Measurements from ENCODE around the gene TLR6.

DNA sequence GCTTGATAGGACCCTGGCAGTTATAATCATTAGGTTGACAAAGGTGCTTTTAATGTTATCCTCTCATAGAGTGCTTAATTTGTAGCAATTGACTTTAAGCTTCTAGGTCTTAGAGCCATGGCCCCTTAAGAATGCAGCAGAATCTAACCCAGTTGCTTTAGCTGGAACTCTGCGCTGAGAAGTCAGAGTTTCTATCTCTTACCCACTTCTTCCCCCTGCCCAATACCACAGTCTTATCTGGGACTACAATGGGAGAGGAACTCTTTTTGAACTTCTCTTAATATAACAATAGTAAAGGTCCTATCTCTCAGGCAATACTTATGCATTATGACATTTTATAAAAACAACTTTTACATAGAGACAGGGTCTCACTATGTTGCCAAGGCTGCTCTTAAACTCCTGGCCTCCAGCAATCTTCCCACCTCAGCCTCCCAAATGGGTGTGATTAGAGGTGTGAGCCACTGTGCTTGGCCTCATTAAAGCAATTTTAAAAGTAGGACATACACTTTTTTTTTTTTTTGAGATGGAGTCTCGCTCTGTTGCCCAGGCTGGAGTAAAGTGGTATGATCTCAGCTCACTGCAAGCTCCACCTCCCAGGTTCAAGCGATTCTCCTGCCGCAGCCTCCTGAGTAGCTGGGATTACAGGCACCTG is 75.7 kb downstream of the TLR6 start:
- TF ChIP-seq CEBPB (IDR thresholded peaks at IDR 0.05; ENCODE audit: low read depth, low read length) (no peak), EP300 (IDR thresholded peaks at IDR 0.05; ENCODE audit: borderline replicate concordance in 1 of 2, low read depth in 2 of 2, low read length in 2 of 2) (no peak), SIN3A (conservative IDR thresholded peaks at IDR 0.05 in 1 of 2, IDR thresholded peaks at IDR 0.05 in 1 of 2; ENCODE audit: low read depth in 1 of 2, low read length in 2 of 2) (no peak), POLR2A (IDR thresholded peaks at IDR 0.05; ENCODE audit: control extremely low read depth in 1 of 2, low read depth in 2 of 2, low read length in 2 of 2) (no peak)
- TF ChIP-seq, protein P1, sequence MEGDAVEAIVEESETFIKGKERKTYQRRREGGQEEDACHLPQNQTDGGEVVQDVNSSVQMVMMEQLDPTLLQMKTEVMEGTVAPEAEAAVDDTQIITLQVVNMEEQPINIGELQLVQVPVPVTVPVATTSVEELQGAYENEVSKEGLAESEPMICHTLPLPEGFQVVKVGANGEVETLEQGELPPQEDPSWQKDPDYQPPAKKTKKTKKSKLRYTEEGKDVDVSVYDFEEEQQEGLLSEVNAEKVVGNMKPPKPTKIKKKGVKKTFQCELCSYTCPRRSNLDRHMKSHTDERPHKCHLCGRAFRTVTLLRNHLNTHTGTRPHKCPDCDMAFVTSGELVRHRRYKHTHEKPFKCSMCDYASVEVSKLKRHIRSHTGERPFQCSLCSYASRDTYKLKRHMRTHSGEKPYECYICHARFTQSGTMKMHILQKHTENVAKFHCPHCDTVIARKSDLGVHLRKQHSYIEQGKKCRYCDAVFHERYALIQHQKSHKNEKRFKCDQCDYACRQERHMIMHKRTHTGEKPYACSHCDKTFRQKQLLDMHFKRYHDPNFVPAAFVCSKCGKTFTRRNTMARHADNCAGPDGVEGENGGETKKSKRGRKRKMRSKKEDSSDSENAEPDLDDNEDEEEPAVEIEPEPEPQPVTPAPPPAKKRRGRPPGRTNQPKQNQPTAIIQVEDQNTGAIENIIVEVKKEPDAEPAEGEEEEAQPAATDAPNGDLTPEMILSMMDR (IDR thresholded peaks at IDR 0.05; ENCODE audit: control extremely low read depth in 1 of 3, insufficient read depth in 1 of 3, low read depth in 1 of 3, low read length in 3 of 3): no peak
- TF ChIP-seq, protein P2, sequence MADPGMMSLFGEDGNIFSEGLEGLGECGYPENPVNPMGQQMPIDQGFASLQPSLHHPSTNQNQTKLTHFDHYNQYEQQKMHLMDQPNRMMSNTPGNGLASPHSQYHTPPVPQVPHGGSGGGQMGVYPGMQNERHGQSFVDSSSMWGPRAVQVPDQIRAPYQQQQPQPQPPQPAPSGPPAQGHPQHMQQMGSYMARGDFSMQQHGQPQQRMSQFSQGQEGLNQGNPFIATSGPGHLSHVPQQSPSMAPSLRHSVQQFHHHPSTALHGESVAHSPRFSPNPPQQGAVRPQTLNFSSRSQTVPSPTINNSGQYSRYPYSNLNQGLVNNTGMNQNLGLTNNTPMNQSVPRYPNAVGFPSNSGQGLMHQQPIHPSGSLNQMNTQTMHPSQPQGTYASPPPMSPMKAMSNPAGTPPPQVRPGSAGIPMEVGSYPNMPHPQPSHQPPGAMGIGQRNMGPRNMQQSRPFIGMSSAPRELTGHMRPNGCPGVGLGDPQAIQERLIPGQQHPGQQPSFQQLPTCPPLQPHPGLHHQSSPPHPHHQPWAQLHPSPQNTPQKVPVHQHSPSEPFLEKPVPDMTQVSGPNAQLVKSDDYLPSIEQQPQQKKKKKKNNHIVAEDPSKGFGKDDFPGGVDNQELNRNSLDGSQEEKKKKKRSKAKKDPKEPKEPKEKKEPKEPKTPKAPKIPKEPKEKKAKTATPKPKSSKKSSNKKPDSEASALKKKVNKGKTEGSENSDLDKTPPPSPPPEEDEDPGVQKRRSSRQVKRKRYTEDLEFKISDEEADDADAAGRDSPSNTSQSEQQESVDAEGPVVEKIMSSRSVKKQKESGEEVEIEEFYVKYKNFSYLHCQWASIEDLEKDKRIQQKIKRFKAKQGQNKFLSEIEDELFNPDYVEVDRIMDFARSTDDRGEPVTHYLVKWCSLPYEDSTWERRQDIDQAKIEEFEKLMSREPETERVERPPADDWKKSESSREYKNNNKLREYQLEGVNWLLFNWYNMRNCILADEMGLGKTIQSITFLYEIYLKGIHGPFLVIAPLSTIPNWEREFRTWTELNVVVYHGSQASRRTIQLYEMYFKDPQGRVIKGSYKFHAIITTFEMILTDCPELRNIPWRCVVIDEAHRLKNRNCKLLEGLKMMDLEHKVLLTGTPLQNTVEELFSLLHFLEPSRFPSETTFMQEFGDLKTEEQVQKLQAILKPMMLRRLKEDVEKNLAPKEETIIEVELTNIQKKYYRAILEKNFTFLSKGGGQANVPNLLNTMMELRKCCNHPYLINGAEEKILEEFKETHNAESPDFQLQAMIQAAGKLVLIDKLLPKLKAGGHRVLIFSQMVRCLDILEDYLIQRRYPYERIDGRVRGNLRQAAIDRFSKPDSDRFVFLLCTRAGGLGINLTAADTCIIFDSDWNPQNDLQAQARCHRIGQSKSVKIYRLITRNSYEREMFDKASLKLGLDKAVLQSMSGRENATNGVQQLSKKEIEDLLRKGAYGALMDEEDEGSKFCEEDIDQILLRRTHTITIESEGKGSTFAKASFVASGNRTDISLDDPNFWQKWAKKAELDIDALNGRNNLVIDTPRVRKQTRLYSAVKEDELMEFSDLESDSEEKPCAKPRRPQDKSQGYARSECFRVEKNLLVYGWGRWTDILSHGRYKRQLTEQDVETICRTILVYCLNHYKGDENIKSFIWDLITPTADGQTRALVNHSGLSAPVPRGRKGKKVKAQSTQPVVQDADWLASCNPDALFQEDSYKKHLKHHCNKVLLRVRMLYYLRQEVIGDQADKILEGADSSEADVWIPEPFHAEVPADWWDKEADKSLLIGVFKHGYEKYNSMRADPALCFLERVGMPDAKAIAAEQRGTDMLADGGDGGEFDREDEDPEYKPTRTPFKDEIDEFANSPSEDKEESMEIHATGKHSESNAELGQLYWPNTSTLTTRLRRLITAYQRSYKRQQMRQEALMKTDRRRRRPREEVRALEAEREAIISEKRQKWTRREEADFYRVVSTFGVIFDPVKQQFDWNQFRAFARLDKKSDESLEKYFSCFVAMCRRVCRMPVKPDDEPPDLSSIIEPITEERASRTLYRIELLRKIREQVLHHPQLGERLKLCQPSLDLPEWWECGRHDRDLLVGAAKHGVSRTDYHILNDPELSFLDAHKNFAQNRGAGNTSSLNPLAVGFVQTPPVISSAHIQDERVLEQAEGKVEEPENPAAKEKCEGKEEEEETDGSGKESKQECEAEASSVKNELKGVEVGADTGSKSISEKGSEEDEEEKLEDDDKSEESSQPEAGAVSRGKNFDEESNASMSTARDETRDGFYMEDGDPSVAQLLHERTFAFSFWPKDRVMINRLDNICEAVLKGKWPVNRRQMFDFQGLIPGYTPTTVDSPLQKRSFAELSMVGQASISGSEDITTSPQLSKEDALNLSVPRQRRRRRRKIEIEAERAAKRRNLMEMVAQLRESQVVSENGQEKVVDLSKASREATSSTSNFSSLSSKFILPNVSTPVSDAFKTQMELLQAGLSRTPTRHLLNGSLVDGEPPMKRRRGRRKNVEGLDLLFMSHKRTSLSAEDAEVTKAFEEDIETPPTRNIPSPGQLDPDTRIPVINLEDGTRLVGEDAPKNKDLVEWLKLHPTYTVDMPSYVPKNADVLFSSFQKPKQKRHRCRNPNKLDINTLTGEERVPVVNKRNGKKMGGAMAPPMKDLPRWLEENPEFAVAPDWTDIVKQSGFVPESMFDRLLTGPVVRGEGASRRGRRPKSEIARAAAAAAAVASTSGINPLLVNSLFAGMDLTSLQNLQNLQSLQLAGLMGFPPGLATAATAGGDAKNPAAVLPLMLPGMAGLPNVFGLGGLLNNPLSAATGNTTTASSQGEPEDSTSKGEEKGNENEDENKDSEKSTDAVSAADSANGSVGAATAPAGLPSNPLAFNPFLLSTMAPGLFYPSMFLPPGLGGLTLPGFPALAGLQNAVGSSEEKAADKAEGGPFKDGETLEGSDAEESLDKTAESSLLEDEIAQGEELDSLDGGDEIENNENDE (IDR thresholded peaks at IDR 0.05; ENCODE audit: insufficient replicate concordance, low read length): no peak
- TF ChIP-seq, protein P3, sequence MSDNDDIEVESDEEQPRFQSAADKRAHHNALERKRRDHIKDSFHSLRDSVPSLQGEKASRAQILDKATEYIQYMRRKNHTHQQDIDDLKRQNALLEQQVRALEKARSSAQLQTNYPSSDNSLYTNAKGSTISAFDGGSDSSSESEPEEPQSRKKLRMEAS (IDR thresholded peaks at IDR 0.05): no peak
